DOHH2 (cell line): ENCODE results near the gene DOK3.

Source experiments
- H3F3A ChIP-seq: fragments of 200-600 bp; sonication (generic), shearing (Covaris generic); 2 replicates; pipeline ENCODE4 v1.6.0; 2016; ENCODE audit warnings: antibody characterized with exemption, mild to moderate bottlenecking; ENCODE audit not compliant: control insufficient read depth, insufficient read depth
- H3K27ac ChIP-seq: fragments of 200-600 bp; sonication (generic); 2 replicates; pipeline ENCODE4 v1.5.1; 2014; ENCODE audit warnings: low read depth, mild to moderate bottlenecking, low read length, moderate library complexity
- H3K27me3 ChIP-seq: fragments of 200-600 bp; sonication (generic); 2 replicates; pipeline ENCODE4 v1.6.1; 2014; ENCODE audit warnings: mild to moderate bottlenecking, low read length, mixed read lengths; ENCODE audit not compliant: control insufficient read depth
- H3K36me3 ChIP-seq: fragments of 200-600 bp; sonication (generic); 2 replicates; pipeline ENCODE4 v1.6.1; 2014; ENCODE audit warnings: mild to moderate bottlenecking, low read length, moderate library complexity, mixed read lengths; ENCODE audit not compliant: control insufficient read depth
- H3K4me1 ChIP-seq: fragments of 200-600 bp; sonication (generic); 2 replicates; pipeline ENCODE4 v1.6.1; 2014; ENCODE audit warnings: mild to moderate bottlenecking, low read length, mixed read lengths; ENCODE audit not compliant: control insufficient read depth
- H3K4me2 ChIP-seq: fragments of 200-600 bp; sonication (generic); 2 replicates; pipeline ENCODE4 v1.6.0; 2014; ENCODE audit warnings: mild to moderate bottlenecking, low read length, moderate library complexity
- H3K4me3 ChIP-seq: fragments of 200-600 bp; sonication (generic); 2 replicates; pipeline ENCODE4 v1.5.1; 2014; ENCODE audit warnings: mild to moderate bottlenecking, low read length, mixed read lengths
- H3K79me2 ChIP-seq: fragments of 200-600 bp; sonication (generic); 2 replicates; pipeline ENCODE4 v1.6.1; 2014; ENCODE audit warnings: mild to moderate bottlenecking, low read length, mixed read lengths; ENCODE audit not compliant: control insufficient read depth
- H3K9me2 ChIP-seq: fragments of 200-600 bp; sonication (generic); replicated peaks from 2 replicates; pipeline ENCODE4 v1.6.1; 2014; ENCODE audit warnings: mild to moderate bottlenecking, low read length, mixed read lengths; ENCODE audit not compliant: control insufficient read depth
- H3K9me3 ChIP-seq: fragments of 200-600 bp; sonication (generic); 2 replicates; pipeline ENCODE4 v1.6.1; 2014; ENCODE audit warnings: antibody characterized with exemption, low read length, mixed read lengths; ENCODE audit not compliant: control insufficient read depth, insufficient read depth
- H4K20me1 ChIP-seq: fragments of 200-600 bp; sonication (generic); 2 replicates; pipeline ENCODE4 v1.6.0; 2014; ENCODE audit warnings: low read depth, mild to moderate bottlenecking, antibody characterized with exemption, low read length, moderate library complexity; ENCODE audit not compliant: control insufficient read depth, insufficient read depth
- CTCF ChIP-seq: fragments of 200-600 bp; sonication (generic); IDR thresholded peaks from one replicate; pipeline ENCODE4 v1.5.1; 2014; ENCODE audit warnings: antibody characterized with exemption, mild to moderate bottlenecking, low read depth, low read length; ENCODE audit not compliant: poor library complexity, severe bottlenecking
- EZH2phosphoT487 ChIP-seq: fragments of 200-600 bp; sonication (generic); IDR thresholded peaks from 2 replicates; pipeline ENCODE4 v1.6.1; 2017; ENCODE audit warnings: borderline replicate concordance, mild to moderate bottlenecking, antibody characterized with exemption, low read length, moderate library complexity, mixed read lengths

The DOK3 gene

GRCh38 chr5:177503351-177504085, 6.1 kb downstream of the DOK3 start:
- no peak for TF ChIP-seq CTCF
- no peak for TF ChIP-seq EZH2phosphoT487
- Histone ChIP-seq H3K9me3 (no peaks in the 10 kb centered on the region), H4K20me1 (peaks cover 8% of the 10 kb centered on the region; the same call in 1 of the 2 replicates), H3K79me2 (peaks cover 22% of the 10 kb centered on the region), H3K9me2 (no peaks in the 10 kb centered on the region), H3F3A (peaks cover 31% of the 10 kb centered on the region), H3K36me3 (peaks cover 67% of the 10 kb centered on the region), H3K27ac (peak overlapping the region; percentile 83), H3K4me1 (peaks cover 69% of the 10 kb centered on the region), H3K4me3 (no peak overlapping the region), H3K27me3 (peaks cover 10% of the 10 kb centered on the region), H3K4me2 (peak overlapping the region; percentile 61; the same call in 1 of the 2 replicates)

GRCh38 chr5:177502886-177503285, 6.7 kb downstream of the DOK3 start:
- Histone ChIP-seq H3F3A (peaks cover 31% of the 10 kb centered on the region), H3K4me1 (peaks cover 69% of the 10 kb centered on the region), H3K36me3 (peaks cover 61% of the 10 kb centered on the region), H3K27me3 (peaks cover 16% of the 10 kb centered on the region), H3K4me2 (peak overlapping the region; percentile 61), H4K20me1 (peaks cover 8% of the 10 kb centered on the region; the same call in 1 of the 2 replicates), H3K4me3 (peak overlapping the region; percentile 28), H3K9me2 (no peaks in the 10 kb centered on the region), H3K9me3 (no peaks in the 10 kb centered on the region), H3K27ac (peak overlapping the region; percentile 83), H3K79me2 (peaks cover 16% of the 10 kb centered on the region)
- TF ChIP-seq EZH2phosphoT487 (no peak), CTCF (no peak)

GRCh38 chr5:177501874-177502678, 7.5 kb downstream of the DOK3 start:
- peaks cover 8% of the 10 kb centered on the region for H3K79me2 ChIP-seq

More at GRCh38 chr5:177501874-177502678, 7.5 kb downstream of the DOK3 start:
- Histone ChIP-seq H3K27me3 (peaks cover 18% of the 10 kb centered on the region), H3K9me3 (no peaks in the 10 kb centered on the region), H3K4me3 (peak overlapping the region; percentile 28), H3K4me1 (peaks cover 63% of the 10 kb centered on the region), H3K4me2 (peak overlapping the region; percentile 61), H3K36me3 (peaks cover 53% of the 10 kb centered on the region), H4K20me1 (peaks cover 8% of the 10 kb centered on the region; the same call in 1 of the 2 replicates), H3K9me2 (no peaks in the 10 kb centered on the region), H3F3A (peaks cover 31% of the 10 kb centered on the region), H3K27ac (peak overlapping the region; percentile 83)
- TF ChIP-seq CTCF (no peak), EZH2phosphoT487 (no peak)
